ENCODE data around the gene ABCC1. TPM values are rescaled to one million over a fixed set of nuclear protein-coding genes. Genes with fewer than 3 reads are reported as not detected.

The ABCC1 gene
- polyA plus RNA-seq, 1 donor (not counting 4 experiments of a cell fraction or from before 2014, with no cell fraction given) = 19.4 TPM

DNA sequence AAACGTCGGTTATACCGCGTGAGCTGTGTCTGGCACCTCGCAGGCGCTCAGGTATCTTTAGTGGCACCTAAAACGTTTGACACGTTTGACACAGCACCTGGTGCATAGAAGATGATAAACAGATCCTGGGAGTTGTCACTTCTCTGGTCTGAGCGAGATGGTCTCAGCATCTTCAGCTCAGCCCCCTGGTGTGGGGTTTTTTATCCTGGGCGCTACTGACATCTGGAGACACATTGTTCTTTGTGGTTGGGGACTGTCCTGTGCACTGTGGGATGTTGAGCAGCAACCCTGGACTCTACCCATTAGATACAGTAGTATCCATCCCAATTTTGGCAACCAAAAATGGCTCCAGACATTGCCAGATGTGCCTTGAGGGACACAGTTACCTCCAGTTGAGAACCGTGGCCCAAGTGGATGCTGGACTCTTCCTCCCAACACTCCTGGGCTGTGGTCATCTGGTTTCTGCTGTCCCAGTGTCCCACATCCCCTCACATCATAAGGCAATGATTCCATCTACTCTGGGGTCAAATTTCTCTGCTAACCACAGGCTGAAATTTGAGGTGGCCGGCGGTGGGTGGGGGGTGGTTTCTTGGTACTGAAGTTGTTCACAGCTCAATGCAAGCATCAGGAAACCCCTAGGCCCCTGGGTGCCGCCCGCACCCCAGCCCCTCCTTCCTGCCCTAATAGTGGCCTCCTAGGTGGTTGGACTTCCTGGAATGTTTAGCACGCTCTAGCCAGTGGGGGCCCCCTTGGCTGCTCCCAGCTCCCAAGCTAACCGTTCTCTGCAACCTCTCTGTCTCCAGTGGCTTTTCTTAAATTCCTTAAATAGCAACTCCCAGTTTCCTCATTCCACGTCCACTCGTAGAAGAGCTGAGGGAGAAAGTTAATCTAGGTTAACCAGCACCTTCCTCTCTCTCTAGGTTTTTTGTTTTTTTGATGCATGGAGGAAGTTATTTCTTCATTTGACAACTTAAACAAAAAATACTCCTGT is 124.8 kb downstream of the ABCC1 start:
- no peaks in the 10 kb centered on the region for H3K9me3 ChIP-seq (ENCODE audit: control insufficient read depth, low read depth, low read length)
- no peak for TF ChIP-seq EZH2 (IDR thresholded peaks at IDR 0.05; ENCODE audit: low read length)
- TF ChIP-seq, protein P1, sequence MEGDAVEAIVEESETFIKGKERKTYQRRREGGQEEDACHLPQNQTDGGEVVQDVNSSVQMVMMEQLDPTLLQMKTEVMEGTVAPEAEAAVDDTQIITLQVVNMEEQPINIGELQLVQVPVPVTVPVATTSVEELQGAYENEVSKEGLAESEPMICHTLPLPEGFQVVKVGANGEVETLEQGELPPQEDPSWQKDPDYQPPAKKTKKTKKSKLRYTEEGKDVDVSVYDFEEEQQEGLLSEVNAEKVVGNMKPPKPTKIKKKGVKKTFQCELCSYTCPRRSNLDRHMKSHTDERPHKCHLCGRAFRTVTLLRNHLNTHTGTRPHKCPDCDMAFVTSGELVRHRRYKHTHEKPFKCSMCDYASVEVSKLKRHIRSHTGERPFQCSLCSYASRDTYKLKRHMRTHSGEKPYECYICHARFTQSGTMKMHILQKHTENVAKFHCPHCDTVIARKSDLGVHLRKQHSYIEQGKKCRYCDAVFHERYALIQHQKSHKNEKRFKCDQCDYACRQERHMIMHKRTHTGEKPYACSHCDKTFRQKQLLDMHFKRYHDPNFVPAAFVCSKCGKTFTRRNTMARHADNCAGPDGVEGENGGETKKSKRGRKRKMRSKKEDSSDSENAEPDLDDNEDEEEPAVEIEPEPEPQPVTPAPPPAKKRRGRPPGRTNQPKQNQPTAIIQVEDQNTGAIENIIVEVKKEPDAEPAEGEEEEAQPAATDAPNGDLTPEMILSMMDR (optimal IDR thresholded peaks at IDR 0.05 in 1 of 3, IDR thresholded peaks at IDR 0.05 in 1 of 3, conservative IDR thresholded peaks at IDR 0.05 in 1 of 3; ENCODE audit: extremely low read depth in 1 of 3, insufficient read depth in 2 of 3, low read length in 3 of 3) = no peak
- no peak for FAIRE-seq
- dilution Hi-C loops (cut with MboI; ENCODE audit: extremely low pct_ligation_motif_present, low sequenced_read_pairs) = no loop called here
- no peaks in the 10 kb centered on the region for H3K27me3 ChIP-seq (ENCODE audit: control insufficient read depth, extremely low read depth, insufficient read depth, low read length)
- H3K27ac ChIP-seq (ENCODE audit: control insufficient read depth, insufficient read depth, low read length) = no peak overlapping the region
- DNase-seq (ENCODE audit: low read depth, low spot score) = no peak
- no peaks in the 10 kb centered on the region for H3K9me1 ChIP-seq (ENCODE audit: control insufficient read depth, extremely low read depth, insufficient read depth, low read length)
- H3K36me3 ChIP-seq (ENCODE audit: control insufficient read depth in 2 of 2, extremely low read depth in 1 of 2, insufficient read depth in 2 of 2, low read length in 2 of 2) = peaks cover 25 to 40% of the 10 kb centered on the region in 2 experiments
- no peak overlapping the region for H3K9ac ChIP-seq (ENCODE audit: control insufficient read depth, extremely low read depth, insufficient read depth, low read length)
- no peak overlapping the region for H3K4me3 ChIP-seq (ENCODE audit: control insufficient read depth in 2 of 3, extremely low read depth in 1 of 3, insufficient read depth in 2 of 3, low read depth in 1 of 3, low read length in 3 of 3)
- H4K20me1 ChIP-seq (ENCODE audit: control insufficient read depth, extremely low read depth, insufficient read depth, low read length) = no peaks in the 10 kb centered on the region
- no peaks in the 10 kb centered on the region for H3K79me2 ChIP-seq (ENCODE audit: control insufficient read depth, insufficient read depth, low read length)
- H2AFZ ChIP-seq (ENCODE audit: control insufficient read depth, low read length) = no peak overlapping the region
- H3K4me2 ChIP-seq (ENCODE audit: control insufficient read depth, extremely low read depth, insufficient read depth, low read depth, low read length) = no peak overlapping the region
- peaks cover 2% of the 10 kb centered on the region for H3K4me1 ChIP-seq (ENCODE audit: control insufficient read depth, extremely low read depth, insufficient read depth, low read length)

DNA sequence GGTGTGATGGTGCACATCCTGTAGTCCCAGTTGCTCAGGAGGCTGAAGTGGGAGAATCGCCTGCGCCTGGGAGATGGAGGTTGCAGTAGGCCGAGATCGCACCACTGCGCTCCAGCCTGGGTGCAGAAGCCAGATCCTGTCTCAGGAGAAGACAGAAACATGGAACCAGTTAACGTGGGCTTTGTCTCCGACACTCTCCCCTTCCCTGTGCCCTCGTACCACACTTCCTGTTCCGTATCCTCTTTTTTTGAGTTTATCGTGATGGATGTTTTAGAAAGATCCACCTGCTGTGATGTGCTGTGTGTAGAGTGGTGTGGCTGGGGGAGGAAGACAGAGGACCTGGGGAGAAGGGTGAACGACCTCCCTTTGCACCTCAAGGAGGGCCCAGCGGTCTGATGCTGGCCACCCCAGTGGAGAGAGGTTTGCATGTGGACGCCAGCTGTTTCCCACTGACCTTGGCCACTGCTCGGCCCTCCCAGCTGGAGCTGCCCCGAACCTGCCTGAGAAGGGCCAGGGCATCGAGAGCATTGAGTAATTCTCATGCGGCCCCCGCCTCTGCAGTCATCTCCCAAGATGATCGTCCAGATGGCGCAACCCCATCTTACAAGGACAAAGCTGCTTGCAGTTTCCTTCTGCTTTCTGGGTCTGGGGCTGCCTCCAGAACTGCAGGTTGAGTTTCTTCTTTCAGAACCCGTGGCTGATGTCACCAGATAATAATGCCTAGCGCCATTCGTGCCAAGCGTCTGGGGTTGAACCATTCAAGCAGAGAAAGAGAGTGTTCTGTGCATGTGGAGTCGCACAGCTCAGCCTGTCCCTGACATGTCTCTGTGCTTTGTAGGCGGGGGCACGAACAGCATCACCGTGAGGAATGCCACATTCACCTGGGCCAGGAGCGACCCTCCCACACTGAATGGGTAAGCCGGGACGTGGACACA is 126.3 kb downstream of the ABCC1 start:
- Histone ChIP-seq H3K9me3 (ENCODE audit: control insufficient read depth, low read depth, low read length) (no peaks in the 10 kb centered on the region), H3K4me3 (ENCODE audit: control insufficient read depth in 2 of 3, extremely low read depth in 1 of 3, insufficient read depth in 2 of 3, low read depth in 1 of 3, low read length in 3 of 3) (no peak overlapping the region), H3K9me1 (ENCODE audit: control insufficient read depth, extremely low read depth, insufficient read depth, low read length) (no peaks in the 10 kb centered on the region), H3K9ac (ENCODE audit: control insufficient read depth, extremely low read depth, insufficient read depth, low read length) (no peak overlapping the region), H3K27ac (ENCODE audit: control insufficient read depth, insufficient read depth, low read length) (no peak overlapping the region), H2AFZ (ENCODE audit: control insufficient read depth, low read length) (no peak overlapping the region), H3K27me3 (ENCODE audit: control insufficient read depth, extremely low read depth, insufficient read depth, low read length) (no peaks in the 10 kb centered on the region), H3K4me1 (ENCODE audit: control insufficient read depth, extremely low read depth, insufficient read depth, low read length) (no peaks in the 10 kb centered on the region), H3K4me2 (ENCODE audit: control insufficient read depth, extremely low read depth, insufficient read depth, low read depth, low read length) (no peak overlapping the region), H3K36me3 (ENCODE audit: control insufficient read depth in 2 of 2, extremely low read depth in 1 of 2, insufficient read depth in 2 of 2, low read length in 2 of 2) (peaks cover 29 to 47% of the 10 kb centered on the region in 2 experiments), H3K79me2 (ENCODE audit: control insufficient read depth, insufficient read depth, low read length) (no peaks in the 10 kb centered on the region), H4K20me1 (ENCODE audit: control insufficient read depth, extremely low read depth, insufficient read depth, low read length) (no peaks in the 10 kb centered on the region)
- DNase-seq (ENCODE audit: low read depth, low spot score) (no peak), FAIRE-seq (no peak)
- no peak for TF ChIP-seq EZH2 (IDR thresholded peaks at IDR 0.05; ENCODE audit: low read length)
- TF ChIP-seq, protein P1 (optimal IDR thresholded peaks at IDR 0.05 in 1 of 3, IDR thresholded peaks at IDR 0.05 in 1 of 3, conservative IDR thresholded peaks at IDR 0.05 in 1 of 3; ENCODE audit: extremely low read depth in 1 of 3, insufficient read depth in 2 of 3, low read length in 3 of 3) = no peak
- dilution Hi-C loops (cut with MboI; ENCODE audit: extremely low pct_ligation_motif_present, low sequenced_read_pairs) = no loop called here
